KMS-11 (cell line): ENCODE data around the gene TNIP1.

Source experiments
- H2AFZ ChIP-seq: fragments of 200-600 bp; sonication (generic); 2 replicates; pipeline ENCODE4 v1.6.1; 2016; ENCODE audit warnings: antibody characterized with exemption, mixed run types, low read depth
- H3K27ac ChIP-seq: fragments of 200-600 bp; sonication (generic); 2 replicates; pipeline ENCODE4 v1.6.1; 2016; ENCODE audit warnings: mild to moderate bottlenecking, mixed run types
- H3K27me3 ChIP-seq: fragments of 200-600 bp; sonication (generic); 2 replicates; pipeline ENCODE4 v1.6.1; 2017; ENCODE audit warnings: mild to moderate bottlenecking, low read depth, mixed run types, moderate library complexity; ENCODE audit not compliant: insufficient read depth
- H3K36me3 ChIP-seq: fragments of 200-600 bp; sonication (generic); 2 replicates; pipeline ENCODE4 v1.6.1; 2017; ENCODE audit warnings: mild to moderate bottlenecking, mixed run types; ENCODE audit not compliant: insufficient read depth
- H3K4me1 ChIP-seq: fragments of 200-600 bp; sonication (generic); 2 replicates; pipeline ENCODE4 v1.6.1; 2016; ENCODE audit warnings: mild to moderate bottlenecking, low read depth, mixed run types; ENCODE audit not compliant: poor library complexity, severe bottlenecking
- H3K4me2 ChIP-seq: fragments of 200-600 bp; sonication (generic); 2 replicates; pipeline ENCODE4 v1.7.0; 2016; ENCODE audit warnings: mild to moderate bottlenecking, mixed run types
- H3K4me3 ChIP-seq: fragments of 200-600 bp; sonication (generic); IDR thresholded peaks from 2 replicates; pipeline ENCODE4 v1.6.1; 2017; ENCODE audit warnings: low read depth, low read length, mixed read lengths; ENCODE audit not compliant: insufficient read depth
- H3K79me2 ChIP-seq: fragments of 200-600 bp; sonication (generic); 2 replicates; pipeline ENCODE4 v1.6.1; 2016; ENCODE audit warnings: low read depth, mixed run types; ENCODE audit not compliant: insufficient read depth
- H3K9ac ChIP-seq: fragments of 200-600 bp; sonication (generic); 2 replicates; pipeline ENCODE4 v1.6.1; 2016; ENCODE audit warnings: mild to moderate bottlenecking, mixed run types
- H4K20me1 ChIP-seq: fragments of 200-600 bp; sonication (generic); 2 replicates; pipeline ENCODE4 v1.6.1; 2016; ENCODE audit warnings: mild to moderate bottlenecking, mixed run types; ENCODE audit not compliant: insufficient read depth
- TF ChIP-seq, protein P1 (sequence below): fragments of 200-600 bp; sonication (generic); conservative IDR thresholded peaks from 2 replicates; pipeline ENCODE4 v1.6.1; 2017; ENCODE audit warnings: low read depth, mild to moderate bottlenecking, antibody characterized with exemption, low read length, moderate library complexity, mixed read lengths

TNIP1 gene

DNA sequence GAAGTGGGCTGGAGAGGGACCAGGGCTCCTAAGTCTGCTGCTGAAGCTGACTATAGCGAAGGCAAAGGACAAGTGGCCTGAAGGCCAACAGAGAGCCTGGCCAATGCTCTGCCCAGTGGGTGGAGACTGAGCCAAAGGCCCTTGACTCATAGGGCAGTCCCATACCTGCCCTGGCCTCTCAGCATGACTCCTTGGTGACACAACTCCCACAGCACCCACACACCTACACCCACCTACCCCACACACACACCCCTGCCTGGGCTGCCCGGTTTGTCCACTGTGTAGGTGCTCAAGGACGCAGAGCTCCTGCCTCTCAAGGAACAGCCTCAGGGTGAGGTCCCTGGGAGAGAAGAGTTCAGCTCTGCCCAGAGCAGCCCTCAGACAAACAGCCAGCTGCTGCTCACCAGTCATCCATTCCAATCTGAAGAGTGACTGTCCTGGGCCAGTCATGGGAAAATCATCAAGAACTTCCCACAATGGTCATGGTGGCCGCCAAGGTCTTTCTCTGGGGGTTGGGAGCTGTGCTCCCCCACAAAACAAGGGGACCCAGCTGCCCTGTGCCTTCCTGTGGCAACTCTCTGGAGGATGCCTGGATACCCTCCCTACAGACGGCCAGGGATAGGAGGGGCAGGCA lies 5.0 kb downstream of the TNIP1 start:
- no peak overlapping the region for H3K4me2 ChIP-seq
- peaks cover 90% of the 10 kb centered on the region for H3K79me2 ChIP-seq
- H3K27ac ChIP-seq = no peak overlapping the region
- TF ChIP-seq, protein P1, sequence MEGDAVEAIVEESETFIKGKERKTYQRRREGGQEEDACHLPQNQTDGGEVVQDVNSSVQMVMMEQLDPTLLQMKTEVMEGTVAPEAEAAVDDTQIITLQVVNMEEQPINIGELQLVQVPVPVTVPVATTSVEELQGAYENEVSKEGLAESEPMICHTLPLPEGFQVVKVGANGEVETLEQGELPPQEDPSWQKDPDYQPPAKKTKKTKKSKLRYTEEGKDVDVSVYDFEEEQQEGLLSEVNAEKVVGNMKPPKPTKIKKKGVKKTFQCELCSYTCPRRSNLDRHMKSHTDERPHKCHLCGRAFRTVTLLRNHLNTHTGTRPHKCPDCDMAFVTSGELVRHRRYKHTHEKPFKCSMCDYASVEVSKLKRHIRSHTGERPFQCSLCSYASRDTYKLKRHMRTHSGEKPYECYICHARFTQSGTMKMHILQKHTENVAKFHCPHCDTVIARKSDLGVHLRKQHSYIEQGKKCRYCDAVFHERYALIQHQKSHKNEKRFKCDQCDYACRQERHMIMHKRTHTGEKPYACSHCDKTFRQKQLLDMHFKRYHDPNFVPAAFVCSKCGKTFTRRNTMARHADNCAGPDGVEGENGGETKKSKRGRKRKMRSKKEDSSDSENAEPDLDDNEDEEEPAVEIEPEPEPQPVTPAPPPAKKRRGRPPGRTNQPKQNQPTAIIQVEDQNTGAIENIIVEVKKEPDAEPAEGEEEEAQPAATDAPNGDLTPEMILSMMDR = no peak
- no peaks in the 10 kb centered on the region for H3K27me3 ChIP-seq
- no peaks in the 10 kb centered on the region for H3K36me3 ChIP-seq
- H3K4me3 ChIP-seq = no peak overlapping the region
- no peak overlapping the region for H3K9ac ChIP-seq
- no peak overlapping the region for H2AFZ ChIP-seq
- H4K20me1 ChIP-seq = no peaks in the 10 kb centered on the region
- H3K4me1 ChIP-seq = peaks cover 21% of the 10 kb centered on the region

DNA sequence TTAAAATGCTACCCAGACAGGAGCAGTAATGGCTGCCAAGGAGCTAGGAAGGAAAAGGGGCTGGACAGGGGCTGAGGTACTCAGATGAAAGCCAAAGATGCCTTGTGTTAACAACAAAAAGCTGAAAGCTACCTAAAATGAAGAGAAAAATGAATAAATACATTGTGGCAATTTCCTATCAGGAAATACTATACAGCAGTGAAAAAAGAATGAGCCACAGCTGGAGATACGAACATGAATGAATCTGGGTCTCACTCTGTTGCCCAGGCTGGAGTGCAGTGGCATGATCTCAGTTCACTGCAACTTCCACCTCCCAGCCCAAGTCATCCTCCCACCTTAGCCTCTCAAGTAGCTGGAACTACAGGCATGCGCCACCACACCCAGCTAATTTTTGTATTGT lies 6.3 kb downstream of the TNIP1 start:
- Histone ChIP-seq H2AFZ (no peak overlapping the region), H3K4me1 (peaks cover 31% of the 10 kb centered on the region), H4K20me1 (no peaks in the 10 kb centered on the region), H3K27me3 (no peaks in the 10 kb centered on the region), H3K4me2 (no peak overlapping the region), H3K4me3 (no peak overlapping the region), H3K79me2 (peaks cover 89% of the 10 kb centered on the region), H3K36me3 (no peaks in the 10 kb centered on the region), H3K27ac (no peak overlapping the region), H3K9ac (no peak overlapping the region)
- TF ChIP-seq, protein P1 = no peak

DNA sequence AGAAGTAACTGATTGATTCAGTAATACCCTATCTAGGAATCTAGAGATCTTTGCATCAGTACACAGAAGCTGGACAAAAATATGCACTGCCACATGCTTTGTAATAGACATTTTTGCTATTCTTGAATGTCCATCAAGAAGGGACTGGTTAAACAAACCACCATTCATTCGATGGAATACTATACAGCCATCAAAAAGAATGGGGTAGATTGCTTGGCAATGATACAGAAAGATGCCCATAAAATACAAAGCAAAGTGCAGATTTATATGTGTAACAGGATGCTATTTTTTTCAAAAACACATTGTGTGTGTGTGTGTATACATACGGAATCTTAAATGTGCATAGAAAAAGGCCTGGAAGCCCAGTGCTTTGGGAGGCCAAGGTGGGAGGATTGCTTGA lies 7.6 kb downstream of the TNIP1 start:
- TF ChIP-seq, protein P1 = no peak
- H3K27ac ChIP-seq = no peak overlapping the region
- H3K9ac ChIP-seq = no peak overlapping the region
- H3K36me3 ChIP-seq = no peaks in the 10 kb centered on the region
- peaks cover 38% of the 10 kb centered on the region for H3K4me1 ChIP-seq
- H3K4me3 ChIP-seq = no peak overlapping the region
- no peaks in the 10 kb centered on the region for H4K20me1 ChIP-seq
- H3K79me2 ChIP-seq = peaks cover 81% of the 10 kb centered on the region
- H2AFZ ChIP-seq = no peak overlapping the region
- no peaks in the 10 kb centered on the region for H3K27me3 ChIP-seq
- no peak overlapping the region for H3K4me2 ChIP-seq

DNA sequence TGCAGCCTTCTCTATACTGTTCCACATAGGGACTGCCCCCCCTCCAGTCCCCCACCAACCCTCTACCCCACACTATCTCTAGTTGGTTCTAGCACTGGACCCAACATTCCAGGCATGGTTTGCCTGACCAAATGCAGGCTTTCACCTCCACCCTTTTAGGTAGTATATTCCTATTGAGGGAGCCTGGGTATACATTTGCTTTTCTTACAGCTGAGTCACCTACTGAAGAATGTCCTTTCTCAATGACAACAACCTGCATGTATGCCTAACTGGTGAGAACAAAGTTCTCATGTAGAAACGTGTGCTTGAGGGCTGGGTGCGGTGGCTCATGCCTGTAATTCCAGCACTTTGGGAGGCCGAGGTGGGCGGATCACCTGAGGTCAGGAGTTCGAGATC lies 8.2 kb downstream of the TNIP1 start:
- Histone ChIP-seq H3K4me2 (no peak overlapping the region), H3K36me3 (no peaks in the 10 kb centered on the region), H4K20me1 (no peaks in the 10 kb centered on the region), H3K79me2 (peaks cover 81% of the 10 kb centered on the region), H3K4me3 (no peak overlapping the region), H2AFZ (no peak overlapping the region), H3K27ac (no peak overlapping the region), H3K4me1 (peaks cover 44% of the 10 kb centered on the region), H3K9ac (no peak overlapping the region), H3K27me3 (no peaks in the 10 kb centered on the region)
- TF ChIP-seq, protein P1 = no peak
